HepG2 (cell line): ENCODE measurements around the gene HSF4. TPM values are rescaled to one million over a fixed set of nuclear protein-coding genes. Genes with fewer than 3 reads are reported as not detected.

Experiments used
- HNRNPK ChIP-seq: fragments of 200-400 bp; formaldehyde crosslinking; IDR thresholded peaks from 2 replicates; pipeline ENCODE4 v1.6.1; 2018; ENCODE audit warnings: low read length, low read depth, moderate library complexity, mild to moderate bottlenecking; ENCODE audit not compliant: poor library complexity, severe bottlenecking
- KLF6 ChIP-seq: IDR thresholded peaks from 2 replicates; pipeline ENCODE4 v1.8.0; 2016; ENCODE audit warnings: missing biosample characterization, missing genetic modification reagents
- MEF2D ChIP-seq: sonication (generic); formaldehyde crosslinking; IDR thresholded peaks from 2 replicates; pipeline ENCODE4 v1.5.1; 2020; ENCODE audit warnings: mild to moderate bottlenecking, missing genetic modification reagents
- NCOA5 ChIP-seq: sonication (generic); formaldehyde crosslinking; IDR thresholded peaks from 2 replicates; pipeline ENCODE4 v1.4.0; 2020; ENCODE audit warnings: missing genetic modification reagents
- NCOR1 ChIP-seq: fragments of 200-600 bp; sonication (generic); IDR thresholded peaks from 2 replicates; pipeline ENCODE4 v1.7.0; 2017; ENCODE audit warnings: antibody characterized with exemption, low read length, borderline replicate concordance
- PRPF4 ChIP-seq: fragments of 200-400 bp; formaldehyde crosslinking; IDR thresholded peaks from 2 replicates; pipeline ENCODE4 v1.6.1; 2016; ENCODE audit warnings: low read length, low read depth; ENCODE audit not compliant: poor library complexity, severe bottlenecking
- RBAK ChIP-seq: sonication (generic); formaldehyde crosslinking; IDR thresholded peaks from 2 replicates; pipeline ENCODE4 v1.5.1; 2020; ENCODE audit warnings: mild to moderate bottlenecking, missing genetic modification reagents
- SAFB2 ChIP-seq: sonication (generic); formaldehyde crosslinking; IDR thresholded peaks from 2 replicates; pipeline ENCODE4 v1.5.1; 2020; ENCODE audit warnings: missing genetic modification reagents, low read depth, mild to moderate bottlenecking, borderline replicate concordance
- SALL1 ChIP-seq: sonication (generic); formaldehyde crosslinking; IDR thresholded peaks from 2 replicates; pipeline ENCODE4 v1.8.0; 2022; ENCODE audit warnings: mild to moderate bottlenecking, missing genetic modification reagents
- SETDB1 ChIP-seq: sonication (generic); formaldehyde crosslinking; IDR thresholded peaks from 2 replicates; pipeline ENCODE4 v1.5.1; 2020; ENCODE audit warnings: missing genetic modification reagents, mild to moderate bottlenecking, borderline replicate concordance
- SNRNP70 ChIP-seq: fragments of 200-400 bp; formaldehyde crosslinking; IDR thresholded peaks from 2 replicates; pipeline ENCODE4 v1.6.1; 2017; ENCODE audit warnings: mild to moderate bottlenecking, low read depth, low read length, moderate library complexity
- SP1 ChIP-seq, 2 experiments: fragments of 450-650 bp in 1 of 2; sonication (generic) in 1 of 2; formaldehyde crosslinking in 1 of 2; IDR thresholded peaks; 2 replicates each; pipeline versions ENCODE4 v1.4.0 to v1.6.1; 2016 to 2020; ENCODE audit warnings: missing genetic modification reagents in 1 of 2
- STAG1 ChIP-seq: sonication (generic); formaldehyde crosslinking; IDR thresholded peaks from 2 replicates; pipeline ENCODE4 v1.4.0; 2020; ENCODE audit warnings: missing genetic modification reagents
- TRAFD1 ChIP-seq: sonication (generic); formaldehyde crosslinking; IDR thresholded peaks from 2 replicates; pipeline ENCODE4 v1.5.1; 2020; ENCODE audit warnings: missing genetic modification reagents, mild to moderate bottlenecking, borderline replicate concordance
- ZBTB21 ChIP-seq: sonication (generic); formaldehyde crosslinking; IDR thresholded peaks from 2 replicates; pipeline ENCODE4 v1.4.0; 2020; ENCODE audit warnings: missing genetic modification reagents
- ZFP62 ChIP-seq: sonication (generic); formaldehyde crosslinking; IDR thresholded peaks from 2 replicates; pipeline ENCODE4 v1.4.0; 2020; ENCODE audit warnings: missing genetic modification reagents
- ZKSCAN5 ChIP-seq: sonication (generic); formaldehyde crosslinking; IDR thresholded peaks from 2 replicates; pipeline ENCODE4 v1.5.1; 2020; ENCODE audit warnings: mild to moderate bottlenecking, missing genetic modification reagents
- ZNF33A ChIP-seq: sonication (generic); formaldehyde crosslinking; IDR thresholded peaks from 2 replicates; pipeline ENCODE4 v1.5.1; 2020; ENCODE audit warnings: missing genetic modification reagents, mild to moderate bottlenecking, moderate library complexity, borderline replicate concordance
- ZNF577 ChIP-seq: sonication (generic); formaldehyde crosslinking; IDR thresholded peaks from 2 replicates; pipeline ENCODE4 v1.4.0; 2020; ENCODE audit warnings: mild to moderate bottlenecking, low read depth, missing genetic modification reagents, borderline replicate concordance
- ZNF616 ChIP-seq: sonication (generic); formaldehyde crosslinking; IDR thresholded peaks from 2 replicates; pipeline ENCODE4 v1.5.0; 2020; ENCODE audit warnings: low read depth, mild to moderate bottlenecking, missing genetic modification reagents
- polyA plus RNA-seq, 8 experiments: library from polyadenylated mRNA; depleted of rRNA in 3 of 8; stranded (reverse) in 7 of 8; unstranded in 1 of 8; fragments of >200 nt; fragmentation: Illumina TruSeq in 4 of 8; extraction: Trizol in 4 of 8; gene quantifications; 2 replicates each; pipeline versions ENCODE4 v1.2.1 to v1.2.3, GENCODE V29; 2011 to 2016; ENCODE audit warnings: low read depth in 4 of 8, missing spikeins in 1 of 8, mixed read lengths in 1 of 8; ENCODE audit not compliant: insufficient read depth in 1 of 8
- total RNA-seq, 5 experiments: library from RNA; depleted of rRNA; stranded (reverse); fragments of >200 nt; fragmentation: Illumina TruSeq; extraction: Trizol; gene quantifications; 2 replicates each; pipeline ENCODE4 v1.2.3, GENCODE V29; 2016; ENCODE audit warnings: low read depth in 1 of 5
- TF ChIP-seq, protein P1 (sequence below): sonication (generic); formaldehyde crosslinking; IDR thresholded peaks from 2 replicates; pipeline ENCODE4 v1.8.0; 2022; ENCODE audit warnings: mild to moderate bottlenecking, missing genetic modification reagents, borderline replicate concordance
- TF ChIP-seq, protein P2 (sequence below): sonication (generic); formaldehyde crosslinking; IDR thresholded peaks from 2 replicates; pipeline ENCODE4 v1.4.0; 2020; ENCODE audit warnings: missing genetic modification reagents, borderline replicate concordance

The HSF4 gene
- total and polyA plus RNA-seq, 2 of the 13 experiments (the other 11 are each of a cell fraction or from before 2014, with no cell fraction given) = 3.5 to 16.9 TPM

DNA sequence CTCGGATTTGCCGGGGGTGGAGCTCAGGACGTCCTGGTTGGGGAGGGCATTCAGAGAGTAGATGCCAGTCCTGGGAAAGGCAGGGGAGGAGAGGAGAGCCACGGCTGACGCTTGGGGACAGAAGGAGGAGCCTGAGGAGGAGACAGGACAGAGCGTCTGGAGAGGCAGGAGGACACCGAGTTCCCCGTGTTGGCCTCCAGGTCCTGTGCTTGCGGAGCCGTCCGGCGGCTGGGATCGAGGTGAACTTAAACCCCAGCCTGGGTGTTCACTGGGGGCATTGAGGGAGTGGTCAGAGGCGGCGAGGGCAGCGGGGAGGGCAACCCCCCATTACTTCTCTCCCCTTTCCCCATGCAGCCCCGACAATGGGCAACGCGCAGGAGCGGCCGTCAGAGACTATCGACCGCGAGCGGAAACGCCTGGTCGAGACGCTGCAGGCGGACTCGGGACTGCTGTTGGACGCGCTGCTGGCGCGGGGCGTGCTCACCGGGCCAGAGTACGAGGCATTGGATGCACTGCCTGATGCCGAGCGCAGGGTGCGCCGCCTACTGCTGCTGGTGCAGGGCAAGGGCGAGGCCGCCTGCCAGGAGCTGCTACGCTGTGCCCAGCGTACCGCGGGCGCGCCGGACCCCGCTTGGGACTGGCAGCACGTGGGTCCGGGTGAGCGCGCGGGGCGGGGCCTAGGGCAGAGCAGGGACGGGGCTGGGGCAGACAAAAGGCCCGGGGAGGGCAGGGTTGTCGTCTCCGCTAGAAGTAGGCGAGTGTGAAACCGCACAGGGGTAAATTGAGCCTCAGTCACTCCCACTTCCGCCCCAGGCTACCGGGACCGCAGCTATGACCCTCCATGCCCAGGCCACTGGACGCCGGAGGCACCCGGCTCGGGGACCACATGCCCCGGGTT lies 9.5 kb downstream of the HSF4 start (continued):
- TF ChIP-seq NCOR1 (no peak), RBAK (peak; percentile 66; the same call in 1 of the 2 replicates), ZFP62 (CRISPR knock-in tag) (no peak), SETDB1 (CRISPR knock-in tag) (no peak), STAG1 (CRISPR knock-in tag) (peak; percentile 58), SP1 (IDR thresholded peaks at IDR 0.05) (no peak), SP1 (CRISPR knock-in tag; IDR thresholded peaks at IDR 0.05) (peak; percentile 43), ZNF577 (CRISPR knock-in tag) (no peak), ZBTB21 (CRISPR knock-in tag) (no peak), TRAFD1 (no peak), HNRNPK (peak; percentile 89), SNRNP70 (no peak), KLF6 (CRISPR knock-in tag) (peak; percentile 75; the same call in 1 of the 2 replicates), SALL1 (peak; percentile 96), ZKSCAN5 (CRISPR knock-in tag) (no peak), ZNF616 (CRISPR knock-in tag) (peak; percentile 93), ZNF33A (CRISPR knock-in tag) (0 out of 2 replicates have a peak, but pooled peaks have one; percentile 79), PRPF4 (no peak), SAFB2 (0 out of 2 replicates have a peak, but pooled peaks have one; percentile 48), MEF2D (CRISPR knock-in tag) (peak; percentile 69), NCOA5 (no peak)
- TF ChIP-seq, protein P1, sequence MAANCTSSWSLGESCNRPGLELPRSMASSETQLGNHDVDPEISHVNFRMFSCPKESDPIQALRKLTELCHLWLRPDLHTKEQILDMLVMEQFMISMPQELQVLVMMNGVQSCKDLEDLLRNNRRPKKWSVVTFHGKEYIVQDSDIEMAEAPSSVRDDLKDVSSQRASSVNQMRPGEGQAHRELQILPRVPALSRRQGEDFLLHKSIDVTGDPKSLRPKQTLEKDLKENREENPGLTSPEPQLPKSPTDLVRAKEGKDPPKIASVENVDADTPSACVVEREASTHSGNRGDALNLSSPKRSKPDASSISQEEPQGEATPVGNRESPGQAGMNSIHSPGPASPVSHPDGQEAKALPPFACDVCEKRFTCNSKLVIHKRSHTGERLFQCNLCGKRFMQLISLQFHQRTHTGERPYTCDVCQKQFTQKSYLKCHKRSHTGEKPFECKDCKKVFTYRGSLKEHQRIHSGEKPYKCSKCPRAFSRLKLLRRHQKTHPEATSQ (CRISPR knock-in tag) = peak; percentile 90
- TF ChIP-seq, protein P2, sequence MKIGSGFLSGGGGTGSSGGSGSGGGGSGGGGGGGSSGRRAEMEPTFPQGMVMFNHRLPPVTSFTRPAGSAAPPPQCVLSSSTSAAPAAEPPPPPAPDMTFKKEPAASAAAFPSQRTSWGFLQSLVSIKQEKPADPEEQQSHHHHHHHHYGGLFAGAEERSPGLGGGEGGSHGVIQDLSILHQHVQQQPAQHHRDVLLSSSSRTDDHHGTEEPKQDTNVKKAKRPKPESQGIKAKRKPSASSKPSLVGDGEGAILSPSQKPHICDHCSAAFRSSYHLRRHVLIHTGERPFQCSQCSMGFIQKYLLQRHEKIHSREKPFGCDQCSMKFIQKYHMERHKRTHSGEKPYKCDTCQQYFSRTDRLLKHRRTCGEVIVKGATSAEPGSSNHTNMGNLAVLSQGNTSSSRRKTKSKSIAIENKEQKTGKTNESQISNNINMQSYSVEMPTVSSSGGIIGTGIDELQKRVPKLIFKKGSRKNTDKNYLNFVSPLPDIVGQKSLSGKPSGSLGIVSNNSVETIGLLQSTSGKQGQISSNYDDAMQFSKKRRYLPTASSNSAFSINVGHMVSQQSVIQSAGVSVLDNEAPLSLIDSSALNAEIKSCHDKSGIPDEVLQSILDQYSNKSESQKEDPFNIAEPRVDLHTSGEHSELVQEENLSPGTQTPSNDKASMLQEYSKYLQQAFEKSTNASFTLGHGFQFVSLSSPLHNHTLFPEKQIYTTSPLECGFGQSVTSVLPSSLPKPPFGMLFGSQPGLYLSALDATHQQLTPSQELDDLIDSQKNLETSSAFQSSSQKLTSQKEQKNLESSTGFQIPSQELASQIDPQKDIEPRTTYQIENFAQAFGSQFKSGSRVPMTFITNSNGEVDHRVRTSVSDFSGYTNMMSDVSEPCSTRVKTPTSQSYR (CRISPR knock-in tag) = no peak
